Heart left ventricle (tissue), 13 donors: ENCODE measurements around the gene CAPG.

ENCODE experiments used
- POLR2A ChIP-seq, 2 donors: fragments of 450-650 bp; IDR thresholded peaks; one replicate each; pipeline ENCODE4 v1.6.1; 2017; ENCODE audit warnings: antibody characterized with exemption in 2 of 2, mild to moderate bottlenecking in 2 of 2, moderate library complexity in 2 of 2
- TF ChIP-seq, protein P1 (sequence below), 12 donors: fragments of 200-600 bp; sonication (generic) in 4 of 12; IDR thresholded peaks; one replicate each; pipeline versions ENCODE4 v1.5.0 to v1.8.0; 2018 to 2022; ENCODE audit warnings: antibody characterized with exemption in 12 of 12, mild to moderate bottlenecking in 5 of 12
- donor health status: ischemic (EF 13 %, LVEDD 7.1; RV severe dilation, severe dysfunction).
- donor health status: DM: no; HTN: yes; CAD: no.
- donor health status: DM: no; HTN: no; CAD: no.
- donor health status: ischemic (EF 25% LVEDD 6.9; RV normal size, moderate dysfunction).
- donor health status: ischemic (EF 25% LVEDD 5.7; RV mildly dilated, moderate dysfunction).
- donor health status: ischemic (EF 35%, LVEDD 5.7; RV mildly dilated, moderate dysfunction).
- donor health status: nonischemic (EF 11% LVEDD 7.7; RV severe dilation, severe dysfunction).
- donor health status: DM: yes; HTN: yes; CAD: no.
- donor health status: PGD.
- donor health status: ischemic (EF 29% LVEDD 5.4; RV normal size, mild dysfunction).
- donor health status: nonischemic (EF 23%, LVEDD 6.1; RV moderate dilation, normal function).

DNA sequence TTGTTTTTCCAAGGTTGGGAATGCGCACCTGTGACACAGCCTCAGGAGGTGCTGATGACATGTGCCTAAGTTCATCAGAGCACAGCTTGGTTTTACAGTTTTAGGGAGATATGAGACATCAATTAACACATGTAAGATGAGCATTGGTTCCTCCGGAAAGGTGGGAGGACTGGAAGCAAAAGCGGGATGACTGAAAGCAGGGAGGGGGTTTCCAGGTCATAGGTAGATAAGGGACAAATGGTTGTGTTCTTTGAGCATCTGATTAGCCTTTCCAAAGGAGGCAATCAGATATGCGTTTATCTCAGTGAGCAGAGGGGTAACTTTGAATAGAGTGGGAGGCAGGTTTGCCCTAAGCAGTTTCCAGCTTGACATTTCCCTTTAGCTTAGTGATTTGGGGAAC, 26.3 kb downstream of the CAPG start:
- TF ChIP-seq POLR2A (IDR thresholded peaks at IDR 0.05), result no peak
- TF ChIP-seq, protein P1, sequence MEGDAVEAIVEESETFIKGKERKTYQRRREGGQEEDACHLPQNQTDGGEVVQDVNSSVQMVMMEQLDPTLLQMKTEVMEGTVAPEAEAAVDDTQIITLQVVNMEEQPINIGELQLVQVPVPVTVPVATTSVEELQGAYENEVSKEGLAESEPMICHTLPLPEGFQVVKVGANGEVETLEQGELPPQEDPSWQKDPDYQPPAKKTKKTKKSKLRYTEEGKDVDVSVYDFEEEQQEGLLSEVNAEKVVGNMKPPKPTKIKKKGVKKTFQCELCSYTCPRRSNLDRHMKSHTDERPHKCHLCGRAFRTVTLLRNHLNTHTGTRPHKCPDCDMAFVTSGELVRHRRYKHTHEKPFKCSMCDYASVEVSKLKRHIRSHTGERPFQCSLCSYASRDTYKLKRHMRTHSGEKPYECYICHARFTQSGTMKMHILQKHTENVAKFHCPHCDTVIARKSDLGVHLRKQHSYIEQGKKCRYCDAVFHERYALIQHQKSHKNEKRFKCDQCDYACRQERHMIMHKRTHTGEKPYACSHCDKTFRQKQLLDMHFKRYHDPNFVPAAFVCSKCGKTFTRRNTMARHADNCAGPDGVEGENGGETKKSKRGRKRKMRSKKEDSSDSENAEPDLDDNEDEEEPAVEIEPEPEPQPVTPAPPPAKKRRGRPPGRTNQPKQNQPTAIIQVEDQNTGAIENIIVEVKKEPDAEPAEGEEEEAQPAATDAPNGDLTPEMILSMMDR (IDR thresholded peaks at IDR 0.05), result no peak
